Measurements from ENCODE around the gene SWT1.

The SWT1 gene

DNA sequence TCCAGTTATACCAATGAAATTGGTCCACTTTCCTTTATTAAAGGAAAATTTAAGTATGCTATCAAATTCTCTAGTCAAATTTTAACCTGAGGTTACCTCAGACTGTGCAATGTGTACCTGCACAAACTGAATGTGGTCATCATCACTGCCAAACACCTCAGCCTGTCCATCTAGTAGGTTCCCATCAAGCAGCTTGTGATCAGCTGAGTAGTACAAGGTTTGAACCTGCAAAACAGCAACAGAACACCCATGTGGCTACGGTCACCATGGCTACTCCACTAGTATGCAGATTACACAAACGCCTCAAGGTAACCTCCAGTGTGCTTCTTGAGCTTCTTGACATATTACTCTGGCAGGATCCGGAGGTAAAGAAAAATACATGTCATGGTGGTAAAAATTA, 148.5 kb downstream of the SWT1 start:
- Histone ChIP-seq H3K9me3 (replicated peaks in 1 of 2; ENCODE audit: control insufficient read depth in 2 of 2, insufficient read depth in 1 of 2, low read depth in 1 of 2, low read length in 2 of 2) (no peaks in the 10 kb centered on the region), H4K8ac (ENCODE audit: low read depth, low read length) (no peak overlapping the region), H2BK15ac (ENCODE audit: low read length) (no peak overlapping the region), H3K14ac (ENCODE audit: low read length) (no peak overlapping the region), H3K27ac (replicated peaks; ENCODE audit: low read length) (no peak overlapping the region), H2BK120ac (ENCODE audit: low read depth, low read length) (no peak overlapping the region), H2BK5ac (ENCODE audit: low read length) (no peak overlapping the region), H3K79me1 (ENCODE audit: low read depth, low read length) (no peaks in the 10 kb centered on the region), H3K27me3 (ENCODE audit: control insufficient read depth in 3 of 3, insufficient read depth in 3 of 3, low read depth in 1 of 3, low read length in 3 of 3) (no peaks in the 10 kb centered on the region), H4K91ac (ENCODE audit: low read depth, low read length, poor library complexity) (no peak overlapping the region), H3K4ac (ENCODE audit: low read length) (no peak overlapping the region), H2BK12ac (ENCODE audit: low read length) (no peak overlapping the region), H3K4me1 (ENCODE audit: control insufficient read depth in 2 of 2, insufficient read depth in 1 of 2, low read depth in 1 of 2, low read length in 2 of 2) (no peaks in the 10 kb centered on the region), H3K23ac (ENCODE audit: low read depth, low read length, poor library complexity) (no peak overlapping the region), H3K4me3 (ENCODE audit: low read length in 2 of 2) (no peak overlapping the region), H3K9ac (ENCODE audit: low read depth, low read length, poor library complexity) (no peak overlapping the region), H3K4me2 (ENCODE audit: insufficient read depth, low read length, poor library complexity, severe bottlenecking) (no peak overlapping the region), H2AK5ac (ENCODE audit: low read depth, low read length) (no peak overlapping the region), H2AFZ (ENCODE audit: low read length) (no peak overlapping the region), H3K18ac (ENCODE audit: low read length) (no peak overlapping the region), H3K36me3 (replicated peaks in 1 of 2; ENCODE audit: control insufficient read depth in 2 of 2, insufficient read depth in 2 of 2, low read length in 2 of 2) (peaks cover 26 to 100% of the 10 kb centered on the region in 2 donors)
- no peak for DNase-seq (ENCODE audit: low spot score)
- WGBS, 2 donors (ENCODE audit: extremely low coverage in 2 of 2, insufficient read length in 2 of 2, insufficient replicate concordance in 1 of 2) = no CpG with 5 or more reads among the region's 3 CpGs

DNA sequence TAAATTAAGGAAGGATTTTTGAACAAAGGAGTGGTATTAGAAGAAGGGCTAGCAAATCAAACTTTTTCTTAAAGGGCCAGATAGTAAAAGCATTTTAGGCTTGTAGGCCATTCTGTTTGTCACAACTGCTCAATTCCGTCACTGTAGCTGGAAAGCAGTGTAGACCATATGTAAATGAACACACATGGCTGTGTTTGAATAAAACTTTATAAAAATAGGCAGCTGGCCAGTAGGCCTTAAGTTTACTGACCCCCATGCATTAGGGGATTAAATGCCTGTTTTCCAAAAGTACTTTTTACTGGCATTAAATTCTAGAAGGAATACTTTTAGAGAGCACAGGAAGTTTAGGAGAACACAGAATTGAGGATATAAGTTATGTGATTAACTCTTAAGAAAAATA, 151.2 kb downstream of the SWT1 start:
- no peaks in the 10 kb centered on the region for H3K79me1 ChIP-seq (ENCODE audit: low read depth, low read length)
- H2BK5ac ChIP-seq (ENCODE audit: low read length) = no peak overlapping the region
- H3K9me3 ChIP-seq (replicated peaks in 1 of 2; ENCODE audit: control insufficient read depth in 2 of 2, insufficient read depth in 1 of 2, low read depth in 1 of 2, low read length in 2 of 2) = no peaks in the 10 kb centered on the region
- no peak overlapping the region for H3K14ac ChIP-seq (ENCODE audit: low read length)
- H3K4ac ChIP-seq (ENCODE audit: low read length) = no peak overlapping the region
- H3K18ac ChIP-seq (ENCODE audit: low read length) = no peak overlapping the region
- no peak overlapping the region for H3K23ac ChIP-seq (ENCODE audit: low read depth, low read length, poor library complexity)
- no peak overlapping the region for H3K4me2 ChIP-seq (ENCODE audit: insufficient read depth, low read length, poor library complexity, severe bottlenecking)
- no CpG with 5 or more reads among the region's 1 CpG for WGBS, 2 donors (ENCODE audit: extremely low coverage in 2 of 2, insufficient read length in 2 of 2, insufficient replicate concordance in 1 of 2)
- H3K4me3 ChIP-seq (ENCODE audit: low read length in 2 of 2) = no peak overlapping the region
- H2AK5ac ChIP-seq (ENCODE audit: low read depth, low read length) = no peak overlapping the region
- H3K9ac ChIP-seq (ENCODE audit: low read depth, low read length, poor library complexity) = no peak overlapping the region
- H3K36me3 ChIP-seq (replicated peaks in 1 of 2; ENCODE audit: control insufficient read depth in 2 of 2, insufficient read depth in 2 of 2, low read length in 2 of 2) = peaks cover 22 to 94% of the 10 kb centered on the region in 2 donors
- no peak overlapping the region for H2AFZ ChIP-seq (ENCODE audit: low read length)
- H3K27me3 ChIP-seq (ENCODE audit: control insufficient read depth in 3 of 3, insufficient read depth in 3 of 3, low read depth in 1 of 3, low read length in 3 of 3) = no peaks in the 10 kb centered on the region
- no peak overlapping the region for H4K8ac ChIP-seq (ENCODE audit: low read depth, low read length)
- no peak overlapping the region for H2BK12ac ChIP-seq (ENCODE audit: low read length)
- H3K27ac ChIP-seq (replicated peaks; ENCODE audit: low read length) = no peak overlapping the region
- no peak for DNase-seq (ENCODE audit: low spot score)
- H3K4me1 ChIP-seq (ENCODE audit: control insufficient read depth in 2 of 2, insufficient read depth in 1 of 2, low read depth in 1 of 2, low read length in 2 of 2) = peaks cover 0 to under 1% of the 10 kb centered on the region in 2 donors
- H2BK120ac ChIP-seq (ENCODE audit: low read depth, low read length) = no peak overlapping the region
- no peak overlapping the region for H2BK15ac ChIP-seq (ENCODE audit: low read length)
- no peak overlapping the region for H4K91ac ChIP-seq (ENCODE audit: low read depth, low read length, poor library complexity)

DNA sequence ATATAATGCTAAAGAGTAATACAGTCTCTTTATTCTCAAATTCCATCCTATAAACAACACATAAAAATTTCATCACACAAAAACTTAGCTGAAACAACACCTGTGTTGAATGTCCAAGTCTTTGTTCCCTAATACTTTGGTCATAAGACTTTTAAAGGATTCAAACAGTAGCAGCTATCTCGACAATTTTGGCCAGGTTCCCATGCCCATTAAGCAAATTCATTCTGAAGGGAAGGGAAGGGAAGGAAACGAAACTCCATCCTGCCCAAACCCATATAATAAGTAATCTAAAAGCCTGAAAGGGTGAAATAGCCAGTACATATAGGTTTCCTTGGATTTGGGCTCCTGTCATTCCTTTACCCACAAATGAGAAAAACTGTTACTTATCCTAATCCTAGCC, 152.6 kb downstream of the SWT1 start:
- WGBS, 2 donors (ENCODE audit: extremely low coverage in 2 of 2, insufficient read length in 2 of 2, insufficient replicate concordance in 1 of 2) = no CpG with 5 or more reads among the region's 2 CpGs
- H3K27ac ChIP-seq (replicated peaks; ENCODE audit: low read length) = no peak overlapping the region
- no peak overlapping the region for H3K23ac ChIP-seq (ENCODE audit: low read depth, low read length, poor library complexity)

DNA sequence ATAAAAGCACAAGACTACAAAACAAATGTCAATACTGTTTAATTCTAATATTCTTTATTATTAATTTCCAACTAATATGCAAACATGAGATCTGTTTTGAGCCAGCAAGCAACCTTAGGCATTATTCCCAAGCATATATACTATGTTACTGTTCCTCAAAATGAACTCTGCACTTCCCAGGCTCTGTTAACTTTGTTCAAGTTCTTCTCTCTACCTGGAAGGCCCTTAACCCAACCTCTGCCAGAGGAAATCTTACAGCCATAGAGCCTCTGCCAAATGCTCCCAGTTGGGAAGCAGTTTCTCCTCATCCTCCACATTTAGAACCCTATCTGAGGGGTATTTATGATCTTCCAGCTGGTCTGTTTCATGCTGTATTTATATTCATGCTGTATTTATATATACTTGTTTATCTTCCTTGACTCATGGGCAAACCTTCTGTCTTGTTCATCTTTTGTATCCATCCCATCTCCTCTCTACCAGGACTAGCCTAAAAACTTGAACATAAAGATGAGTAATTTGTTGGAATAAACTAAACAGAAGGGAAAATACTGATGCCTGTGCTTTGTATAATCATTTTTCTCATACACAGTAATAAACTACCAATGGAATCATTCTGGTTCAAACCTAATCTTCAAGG, 154.7 kb downstream of the SWT1 start:
- no peak overlapping the region for H2BK5ac ChIP-seq (ENCODE audit: low read length)
- H3K9me3 ChIP-seq (replicated peaks in 1 of 2; ENCODE audit: control insufficient read depth in 2 of 2, insufficient read depth in 1 of 2, low read depth in 1 of 2, low read length in 2 of 2) = no peaks in the 10 kb centered on the region
- H2BK120ac ChIP-seq (ENCODE audit: low read depth, low read length) = no peak overlapping the region
- H2AFZ ChIP-seq (ENCODE audit: low read length) = no peak overlapping the region
- no peak overlapping the region for H3K23ac ChIP-seq (ENCODE audit: low read depth, low read length, poor library complexity)
- H2AK5ac ChIP-seq (ENCODE audit: low read depth, low read length) = no peak overlapping the region
- H3K9ac ChIP-seq (ENCODE audit: low read depth, low read length, poor library complexity) = no peak overlapping the region
- no peaks in the 10 kb centered on the region for H3K27me3 ChIP-seq (ENCODE audit: control insufficient read depth in 3 of 3, insufficient read depth in 3 of 3, low read depth in 1 of 3, low read length in 3 of 3)
- H4K8ac ChIP-seq (ENCODE audit: low read depth, low read length) = no peak overlapping the region
- no peak overlapping the region for H3K4me2 ChIP-seq (ENCODE audit: insufficient read depth, low read length, poor library complexity, severe bottlenecking)
- peaks cover 3% of the 10 kb centered on the region for H3K79me1 ChIP-seq (ENCODE audit: low read depth, low read length)
- H4K91ac ChIP-seq (ENCODE audit: low read depth, low read length, poor library complexity) = no peak overlapping the region
- no peak overlapping the region for H3K4ac ChIP-seq (ENCODE audit: low read length)
- H2BK12ac ChIP-seq (ENCODE audit: low read length) = no peak overlapping the region
- DNase-seq (ENCODE audit: low spot score) = no peak
- no peak overlapping the region for H3K27ac ChIP-seq (replicated peaks; ENCODE audit: low read length)
- H3K4me1 ChIP-seq (ENCODE audit: control insufficient read depth in 2 of 2, insufficient read depth in 1 of 2, low read depth in 1 of 2, low read length in 2 of 2) = peaks cover 0 to 14% of the 10 kb centered on the region in 2 donors
- H3K18ac ChIP-seq (ENCODE audit: low read length) = no peak overlapping the region
- no peak overlapping the region for H3K4me3 ChIP-seq (ENCODE audit: low read length in 2 of 2)
- no peak overlapping the region for H2BK15ac ChIP-seq (ENCODE audit: low read length)
- no peak overlapping the region for H3K14ac ChIP-seq (ENCODE audit: low read length)
- peaks cover 12 to 63% of the 10 kb centered on the region in 2 donors for H3K36me3 ChIP-seq (replicated peaks in 1 of 2; ENCODE audit: control insufficient read depth in 2 of 2, insufficient read depth in 2 of 2, low read length in 2 of 2)

More for the DNA sequence above, 152.6 kb downstream of the SWT1 start:
- H3K14ac ChIP-seq (ENCODE audit: low read length) = no peak overlapping the region
- H3K9me3 ChIP-seq (replicated peaks in 1 of 2; ENCODE audit: control insufficient read depth in 2 of 2, insufficient read depth in 1 of 2, low read depth in 1 of 2, low read length in 2 of 2) = no peaks in the 10 kb centered on the region
- H3K36me3 ChIP-seq (replicated peaks in 1 of 2; ENCODE audit: control insufficient read depth in 2 of 2, insufficient read depth in 2 of 2, low read length in 2 of 2) = peaks cover 17 to 82% of the 10 kb centered on the region in 2 donors
- no peak overlapping the region for H3K18ac ChIP-seq (ENCODE audit: low read length)
- H3K4me2 ChIP-seq (ENCODE audit: insufficient read depth, low read length, poor library complexity, severe bottlenecking) = no peak overlapping the region
- no peak overlapping the region for H4K91ac ChIP-seq (ENCODE audit: low read depth, low read length, poor library complexity)
- no peaks in the 10 kb centered on the region for H3K79me1 ChIP-seq (ENCODE audit: low read depth, low read length)
- H2AK5ac ChIP-seq (ENCODE audit: low read depth, low read length) = no peak overlapping the region
- no peak overlapping the region for H2BK12ac ChIP-seq (ENCODE audit: low read length)
- H4K8ac ChIP-seq (ENCODE audit: low read depth, low read length) = no peak overlapping the region
- H2AFZ ChIP-seq (ENCODE audit: low read length) = no peak overlapping the region
- H2BK120ac ChIP-seq (ENCODE audit: low read depth, low read length) = no peak overlapping the region
- H2BK15ac ChIP-seq (ENCODE audit: low read length) = no peak overlapping the region
- no peak overlapping the region for H3K4ac ChIP-seq (ENCODE audit: low read length)
- H3K4me3 ChIP-seq (ENCODE audit: low read length in 2 of 2) = no peak overlapping the region
- peaks cover 0 to 12% of the 10 kb centered on the region in 2 donors for H3K4me1 ChIP-seq (ENCODE audit: control insufficient read depth in 2 of 2, insufficient read depth in 1 of 2, low read depth in 1 of 2, low read length in 2 of 2)
- no peaks in the 10 kb centered on the region for H3K27me3 ChIP-seq (ENCODE audit: control insufficient read depth in 3 of 3, insufficient read depth in 3 of 3, low read depth in 1 of 3, low read length in 3 of 3)
- no peak overlapping the region for H3K9ac ChIP-seq (ENCODE audit: low read depth, low read length, poor library complexity)
- no peak overlapping the region for H2BK5ac ChIP-seq (ENCODE audit: low read length)
- no peak for DNase-seq (ENCODE audit: low spot score)

All from neuronal stem cell (in vitro differentiated cells).